Fibroblast of villous mesenchyme (primary cell): ENCODE data around the gene SOS1. TPM values are rescaled to one million over a fixed set of nuclear protein-coding genes. Genes with fewer than 3 reads are reported as not detected.

Experiments
- DNase-seq: peaks from one replicate; pipeline ENCODE4 v3.0.0-alpha.2; 2010; ENCODE audit warnings: low read depth
- H3K4me3 ChIP-seq: 2 replicates; pipeline ENCODE4 v1.5.1; 2011; ENCODE audit warnings: low read depth, mild to moderate bottlenecking, low read length
- total RNA-seq: library from RNA; depleted of rRNA; stranded (reverse); fragments of >200 nt; gene quantifications from 2 replicates; pipeline ENCODE4 v1.2.3, GENCODE V29; 2012
- TF ChIP-seq, protein P1 (sequence below): IDR thresholded peaks from 2 replicates; pipeline ENCODE4 v1.5.1; 2012; ENCODE audit warnings: low read depth, mild to moderate bottlenecking, low read length; ENCODE audit not compliant: insufficient read depth

Gene SOS1
- total RNA-seq, 1 donor = 21.2 TPM

DNA sequence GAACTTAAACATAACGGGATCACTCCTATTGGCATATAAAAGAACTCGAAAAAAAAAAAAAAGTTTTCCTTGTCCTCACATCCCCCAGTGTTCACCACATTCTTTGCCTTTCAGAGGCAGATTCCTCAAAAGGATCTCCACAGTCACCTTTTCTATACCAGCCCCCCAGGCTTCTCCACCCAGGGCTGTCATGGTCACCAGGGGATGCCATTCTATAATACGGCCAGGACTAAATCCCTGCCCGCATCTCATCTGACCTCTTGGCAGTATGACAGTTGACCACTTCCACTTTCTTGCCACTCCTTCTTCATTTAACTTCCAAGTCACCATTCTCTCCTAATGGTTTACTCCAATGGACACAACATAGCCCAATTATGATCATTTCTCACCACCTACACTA, 29.3 kb downstream of the SOS1 start:
- no peak overlapping the region for H3K4me3 ChIP-seq
- DNase-seq = no peak
- TF ChIP-seq, protein P1, sequence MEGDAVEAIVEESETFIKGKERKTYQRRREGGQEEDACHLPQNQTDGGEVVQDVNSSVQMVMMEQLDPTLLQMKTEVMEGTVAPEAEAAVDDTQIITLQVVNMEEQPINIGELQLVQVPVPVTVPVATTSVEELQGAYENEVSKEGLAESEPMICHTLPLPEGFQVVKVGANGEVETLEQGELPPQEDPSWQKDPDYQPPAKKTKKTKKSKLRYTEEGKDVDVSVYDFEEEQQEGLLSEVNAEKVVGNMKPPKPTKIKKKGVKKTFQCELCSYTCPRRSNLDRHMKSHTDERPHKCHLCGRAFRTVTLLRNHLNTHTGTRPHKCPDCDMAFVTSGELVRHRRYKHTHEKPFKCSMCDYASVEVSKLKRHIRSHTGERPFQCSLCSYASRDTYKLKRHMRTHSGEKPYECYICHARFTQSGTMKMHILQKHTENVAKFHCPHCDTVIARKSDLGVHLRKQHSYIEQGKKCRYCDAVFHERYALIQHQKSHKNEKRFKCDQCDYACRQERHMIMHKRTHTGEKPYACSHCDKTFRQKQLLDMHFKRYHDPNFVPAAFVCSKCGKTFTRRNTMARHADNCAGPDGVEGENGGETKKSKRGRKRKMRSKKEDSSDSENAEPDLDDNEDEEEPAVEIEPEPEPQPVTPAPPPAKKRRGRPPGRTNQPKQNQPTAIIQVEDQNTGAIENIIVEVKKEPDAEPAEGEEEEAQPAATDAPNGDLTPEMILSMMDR = no peak

DNA sequence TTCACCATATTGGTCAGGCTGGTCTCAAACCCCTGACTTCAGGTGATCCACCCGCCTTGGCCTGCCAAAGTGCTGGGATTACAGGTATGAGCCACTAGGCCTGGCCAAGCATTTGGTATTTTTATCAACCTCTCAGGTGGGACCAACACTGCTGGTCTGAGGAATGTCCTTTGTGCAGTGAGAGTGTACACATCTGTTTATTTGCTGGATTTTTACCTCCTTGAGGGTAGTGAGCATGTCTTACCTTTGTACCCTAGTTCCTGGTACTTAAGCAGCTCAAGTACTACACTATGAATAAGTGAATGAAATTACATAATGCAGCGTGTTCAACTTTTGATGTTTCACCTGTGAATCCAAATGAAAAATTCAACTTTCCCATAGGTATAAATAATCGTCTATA, 29.8 kb downstream of the SOS1 start:
- no peak for DNase-seq
- TF ChIP-seq, protein P1 = no peak
- H3K4me3 ChIP-seq = no peak overlapping the region

- no peak for DNase-seq
- TF ChIP-seq, protein P1 = no peak
- H3K4me3 ChIP-seq = no peak overlapping the region
Measured at GRCh38 chr2:39080152-39080551, 40.7 kb downstream of the SOS1 start.

DNA sequence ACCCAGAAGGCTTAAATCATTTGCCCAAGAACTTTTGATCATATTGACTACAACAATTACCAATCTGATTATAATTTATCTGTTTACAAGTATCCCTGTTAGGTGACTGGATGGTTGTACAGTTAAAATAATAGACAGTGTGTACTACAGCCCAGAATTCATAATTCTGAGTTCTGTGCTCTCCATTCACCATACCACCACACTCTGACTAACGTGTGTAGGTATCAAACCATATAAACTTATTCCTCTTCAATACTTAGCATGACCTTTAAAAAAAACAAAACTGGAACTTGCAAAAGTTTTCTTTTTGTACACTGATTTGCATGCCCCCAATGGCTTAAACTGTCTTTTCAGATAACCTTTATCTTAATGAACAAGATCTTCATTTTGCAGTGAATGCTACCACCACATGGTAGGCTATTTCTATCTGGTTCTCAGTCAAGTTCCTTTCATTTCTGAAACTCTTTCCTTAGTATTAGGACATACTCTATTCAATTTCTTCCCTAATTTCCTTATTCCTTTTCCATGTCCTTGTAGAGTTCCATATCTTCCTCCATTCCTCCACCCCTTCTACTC, 50.9 kb downstream of the SOS1 start:
- no peak overlapping the region for H3K4me3 ChIP-seq
- DNase-seq = no peak
- TF ChIP-seq, protein P1 = no peak

DNA sequence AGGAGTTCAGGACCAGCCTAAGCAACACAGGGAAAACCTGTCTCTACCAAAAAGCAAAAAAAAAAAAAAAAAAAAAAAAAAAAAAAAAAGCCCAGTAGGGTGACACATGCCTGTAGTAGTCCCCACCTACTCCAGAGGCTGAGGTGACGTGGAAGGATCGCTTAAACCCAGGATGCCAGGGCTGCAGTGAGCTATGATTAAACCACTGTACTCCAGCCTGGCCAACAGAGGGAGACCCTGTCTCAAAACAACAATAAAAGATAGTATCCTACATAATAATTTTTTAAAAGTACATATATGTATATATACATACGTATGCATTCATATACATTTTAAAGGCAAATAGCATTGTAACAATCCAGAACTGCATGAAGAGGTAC, 51.7 kb downstream of the SOS1 start:
- no peak overlapping the region for H3K4me3 ChIP-seq
- TF ChIP-seq, protein P1 = peak; percentile 26
- DNase-seq = no peak

GRCh38 chr2:39068299-39069135, 52.3 kb downstream of the SOS1 start:
- TF ChIP-seq, protein P1 = no peak
- no peak overlapping the region for H3K4me3 ChIP-seq
- DNase-seq = no peak
